HL-60 (cell line): ENCODE data around the gene TEDC1.

Source experiments
- POLR2AphosphoS5 ChIP-seq: IDR thresholded peaks from 2 replicates; pipeline ENCODE4 v1.6.1; 2012; ENCODE audit warnings: low read depth
- TF ChIP-seq, protein P1 (sequence below): IDR thresholded peaks from one replicate; pipeline ENCODE4 v1.5.1; 2011; ENCODE audit warnings: low read length, control low read depth, inconsistent platforms; ENCODE audit not compliant: insufficient read depth
- TF ChIP-seq, protein P2 (sequence below): IDR thresholded peaks from 2 replicates; pipeline ENCODE4 v1.6.1; 2012; ENCODE audit warnings: low read depth; ENCODE audit not compliant: insufficient replicate concordance

DNA sequence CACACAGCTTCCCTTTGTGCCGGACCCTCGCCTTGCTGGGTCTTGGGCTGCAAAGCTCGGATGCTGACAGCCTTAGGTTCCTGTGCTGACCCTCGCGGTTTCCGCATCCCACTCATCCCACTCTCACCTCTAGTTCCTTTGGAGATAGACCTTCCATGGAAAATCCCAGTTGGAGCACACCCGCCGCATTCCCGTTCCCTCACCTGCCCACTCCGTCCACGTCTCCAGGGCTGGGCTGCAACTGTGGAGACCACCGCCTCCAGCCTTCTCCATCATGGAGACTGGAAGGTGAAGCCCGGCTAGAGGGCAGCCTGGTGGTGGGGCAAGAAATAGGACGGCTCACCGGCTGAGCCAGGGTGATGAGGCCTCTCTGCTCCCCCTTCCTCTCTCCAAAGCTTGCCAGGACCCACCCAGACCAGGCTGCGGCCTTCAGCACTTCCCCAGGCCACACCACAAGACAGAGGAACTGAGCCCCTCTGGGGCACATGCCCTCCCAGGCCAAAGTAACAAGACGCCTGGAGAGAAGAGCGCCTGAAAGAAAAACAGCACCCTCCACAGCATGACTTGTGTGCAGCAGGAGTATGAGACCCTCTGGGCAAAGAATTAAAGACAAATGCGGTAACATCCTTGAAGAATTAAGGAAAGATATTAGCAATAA, 50.3 kb downstream of the TEDC1 start:
- TF ChIP-seq, protein P1, sequence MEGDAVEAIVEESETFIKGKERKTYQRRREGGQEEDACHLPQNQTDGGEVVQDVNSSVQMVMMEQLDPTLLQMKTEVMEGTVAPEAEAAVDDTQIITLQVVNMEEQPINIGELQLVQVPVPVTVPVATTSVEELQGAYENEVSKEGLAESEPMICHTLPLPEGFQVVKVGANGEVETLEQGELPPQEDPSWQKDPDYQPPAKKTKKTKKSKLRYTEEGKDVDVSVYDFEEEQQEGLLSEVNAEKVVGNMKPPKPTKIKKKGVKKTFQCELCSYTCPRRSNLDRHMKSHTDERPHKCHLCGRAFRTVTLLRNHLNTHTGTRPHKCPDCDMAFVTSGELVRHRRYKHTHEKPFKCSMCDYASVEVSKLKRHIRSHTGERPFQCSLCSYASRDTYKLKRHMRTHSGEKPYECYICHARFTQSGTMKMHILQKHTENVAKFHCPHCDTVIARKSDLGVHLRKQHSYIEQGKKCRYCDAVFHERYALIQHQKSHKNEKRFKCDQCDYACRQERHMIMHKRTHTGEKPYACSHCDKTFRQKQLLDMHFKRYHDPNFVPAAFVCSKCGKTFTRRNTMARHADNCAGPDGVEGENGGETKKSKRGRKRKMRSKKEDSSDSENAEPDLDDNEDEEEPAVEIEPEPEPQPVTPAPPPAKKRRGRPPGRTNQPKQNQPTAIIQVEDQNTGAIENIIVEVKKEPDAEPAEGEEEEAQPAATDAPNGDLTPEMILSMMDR, result no peak
- no peak for TF ChIP-seq POLR2AphosphoS5
- TF ChIP-seq, protein P2, sequence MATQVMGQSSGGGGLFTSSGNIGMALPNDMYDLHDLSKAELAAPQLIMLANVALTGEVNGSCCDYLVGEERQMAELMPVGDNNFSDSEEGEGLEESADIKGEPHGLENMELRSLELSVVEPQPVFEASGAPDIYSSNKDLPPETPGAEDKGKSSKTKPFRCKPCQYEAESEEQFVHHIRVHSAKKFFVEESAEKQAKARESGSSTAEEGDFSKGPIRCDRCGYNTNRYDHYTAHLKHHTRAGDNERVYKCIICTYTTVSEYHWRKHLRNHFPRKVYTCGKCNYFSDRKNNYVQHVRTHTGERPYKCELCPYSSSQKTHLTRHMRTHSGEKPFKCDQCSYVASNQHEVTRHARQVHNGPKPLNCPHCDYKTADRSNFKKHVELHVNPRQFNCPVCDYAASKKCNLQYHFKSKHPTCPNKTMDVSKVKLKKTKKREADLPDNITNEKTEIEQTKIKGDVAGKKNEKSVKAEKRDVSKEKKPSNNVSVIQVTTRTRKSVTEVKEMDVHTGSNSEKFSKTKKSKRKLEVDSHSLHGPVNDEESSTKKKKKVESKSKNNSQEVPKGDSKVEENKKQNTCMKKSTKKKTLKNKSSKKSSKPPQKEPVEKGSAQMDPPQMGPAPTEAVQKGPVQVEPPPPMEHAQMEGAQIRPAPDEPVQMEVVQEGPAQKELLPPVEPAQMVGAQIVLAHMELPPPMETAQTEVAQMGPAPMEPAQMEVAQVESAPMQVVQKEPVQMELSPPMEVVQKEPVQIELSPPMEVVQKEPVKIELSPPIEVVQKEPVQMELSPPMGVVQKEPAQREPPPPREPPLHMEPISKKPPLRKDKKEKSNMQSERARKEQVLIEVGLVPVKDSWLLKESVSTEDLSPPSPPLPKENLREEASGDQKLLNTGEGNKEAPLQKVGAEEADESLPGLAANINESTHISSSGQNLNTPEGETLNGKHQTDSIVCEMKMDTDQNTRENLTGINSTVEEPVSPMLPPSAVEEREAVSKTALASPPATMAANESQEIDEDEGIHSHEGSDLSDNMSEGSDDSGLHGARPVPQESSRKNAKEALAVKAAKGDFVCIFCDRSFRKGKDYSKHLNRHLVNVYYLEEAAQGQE, result no peak
